Activated gamma-delta T cell treated with anti-CD3 and anti-CD28 coated beads, Interleukin-2, amount 50 U/mL, for 16 hours (primary cell): ENCODE measurements around the gene TIPIN.
A peak's percentile ranks its signal among the peaks of the same experiment; 100 is the strongest.

Experiments used
- DNase-seq: peaks from one replicate; pipeline ENCODE4 v3.0.0-alpha.2; 2020; ENCODE audit warnings: low read depth

TIPIN gene

GRCh38 chr15:66302489-66303278 is 53.8 kb downstream of the TIPIN start:
- no peak for DNase-seq

DNA sequence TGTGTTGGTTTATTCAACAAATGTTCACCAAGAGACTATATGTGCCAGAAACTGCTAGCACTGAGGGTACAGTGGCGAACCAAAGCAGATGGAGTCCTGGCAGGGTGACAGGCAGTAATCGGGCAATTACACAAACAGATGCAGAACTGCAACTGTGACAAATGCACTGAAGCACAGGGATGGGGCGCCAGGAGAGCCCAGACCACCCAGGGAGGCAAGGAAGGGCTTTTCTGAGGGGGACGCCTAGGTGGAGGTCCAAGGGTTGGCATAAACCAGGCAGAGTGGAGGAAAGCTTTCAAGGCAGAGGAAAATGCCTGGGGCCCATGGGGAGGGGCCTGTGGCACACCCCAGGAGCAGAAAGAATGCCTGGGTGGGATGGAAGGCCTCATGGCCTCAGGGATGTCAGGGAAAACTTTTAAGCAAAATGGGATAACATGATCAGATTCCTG is 57.7 kb downstream of the TIPIN start:
- no peak for DNase-seq

GRCh38 chr15:66296186-66296585 is 60.3 kb downstream of the TIPIN start:
- no peak for DNase-seq

DNA sequence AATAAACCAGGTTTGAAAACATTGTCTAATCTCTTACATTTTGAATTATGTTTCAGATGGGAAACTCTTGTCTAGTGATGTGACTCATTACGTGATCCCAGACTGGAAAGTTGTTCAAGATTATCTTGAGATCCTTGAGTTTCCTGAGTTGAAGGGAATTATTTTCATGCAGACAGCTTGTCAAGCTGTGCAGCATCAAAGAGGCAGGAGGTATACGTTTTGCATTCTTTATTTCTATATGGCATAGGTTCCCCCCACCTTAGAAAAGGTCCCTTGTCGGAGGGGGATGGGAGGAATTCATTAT is 61.6 kb downstream of the TIPIN start:
- DNase-seq: no peak

DNA sequence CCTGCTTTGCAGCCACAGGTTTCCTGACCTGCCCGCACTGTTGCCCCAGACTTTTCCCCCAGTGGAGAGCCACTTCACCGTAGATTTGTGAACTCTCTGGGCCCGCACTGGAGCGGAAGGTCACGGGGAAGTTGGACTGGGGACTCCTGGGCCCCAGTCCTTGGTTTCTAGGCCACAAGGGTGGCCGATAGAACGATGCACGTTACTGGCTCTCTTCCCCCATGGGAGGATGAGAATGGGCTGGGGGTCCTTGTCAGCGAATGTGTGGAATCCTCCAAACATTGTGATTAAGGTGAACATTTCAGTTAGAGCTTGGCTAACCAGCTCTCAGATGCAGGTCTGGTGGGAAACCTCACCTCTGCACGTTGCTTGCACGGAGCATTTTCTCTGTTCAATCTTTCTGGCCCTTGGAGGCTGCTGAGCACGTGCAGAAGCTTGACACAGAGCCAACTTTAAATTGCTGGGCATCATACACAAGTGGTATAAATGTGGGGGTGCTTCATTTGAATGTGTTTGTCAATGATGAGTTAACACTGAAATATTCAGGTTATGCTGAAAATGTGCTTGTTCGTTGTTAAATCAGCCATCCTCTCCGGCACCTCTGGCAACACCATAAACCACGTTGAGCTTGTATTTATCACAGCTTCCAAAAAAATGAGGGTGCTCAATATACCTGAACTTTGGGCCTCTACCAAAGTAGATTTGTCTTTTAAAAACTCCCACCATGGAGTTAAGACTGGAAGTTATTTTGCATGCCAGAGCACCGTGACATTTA is 62.1 kb downstream of the TIPIN start:
- DNase-seq: no peak

DNA sequence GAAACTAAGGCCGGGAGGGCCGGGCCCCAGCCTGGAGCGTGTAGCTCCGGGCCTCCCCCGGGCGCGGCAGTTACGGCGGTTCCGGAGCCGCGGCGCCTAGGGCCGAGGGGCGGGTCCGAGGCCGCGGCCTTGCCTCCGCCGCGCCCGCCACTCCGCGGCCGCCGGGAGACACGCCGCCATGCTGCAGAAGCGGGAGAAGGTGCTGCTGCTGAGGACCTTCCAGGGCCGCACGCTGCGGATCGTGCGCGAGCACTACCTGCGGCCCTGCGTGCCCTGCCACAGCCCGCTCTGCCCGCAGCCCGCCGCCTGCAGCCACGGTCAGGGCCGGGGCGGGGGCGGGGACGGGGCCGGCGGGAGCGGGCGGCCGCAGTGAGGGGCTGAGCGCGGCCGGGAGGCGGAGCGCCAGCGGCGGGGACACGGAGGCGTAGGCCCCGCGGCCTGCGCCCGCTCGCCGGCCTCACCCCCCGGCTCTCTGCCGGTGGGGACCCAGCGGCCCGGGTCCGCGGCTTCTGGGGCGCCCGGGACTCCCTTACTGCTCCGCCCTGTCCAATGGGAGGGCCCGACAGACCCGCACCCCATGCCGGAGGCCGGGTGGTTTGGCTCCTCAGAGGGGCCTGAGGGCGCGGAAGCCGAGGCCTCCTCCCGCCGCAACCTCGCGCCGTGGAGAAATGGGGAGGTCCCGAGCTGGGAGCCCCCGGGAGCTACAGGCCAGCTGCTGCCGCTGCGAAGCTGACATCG is 62.9 kb downstream of the TIPIN start, which contains the start of gene DIS3L:
Gene DIS3L (plus strand): TSS at position 150 of the 738 bp plus-strand sequence. CDS start 29 bp downstream, at position 179.
- DNase-seq: peak; percentile 40

DNA sequence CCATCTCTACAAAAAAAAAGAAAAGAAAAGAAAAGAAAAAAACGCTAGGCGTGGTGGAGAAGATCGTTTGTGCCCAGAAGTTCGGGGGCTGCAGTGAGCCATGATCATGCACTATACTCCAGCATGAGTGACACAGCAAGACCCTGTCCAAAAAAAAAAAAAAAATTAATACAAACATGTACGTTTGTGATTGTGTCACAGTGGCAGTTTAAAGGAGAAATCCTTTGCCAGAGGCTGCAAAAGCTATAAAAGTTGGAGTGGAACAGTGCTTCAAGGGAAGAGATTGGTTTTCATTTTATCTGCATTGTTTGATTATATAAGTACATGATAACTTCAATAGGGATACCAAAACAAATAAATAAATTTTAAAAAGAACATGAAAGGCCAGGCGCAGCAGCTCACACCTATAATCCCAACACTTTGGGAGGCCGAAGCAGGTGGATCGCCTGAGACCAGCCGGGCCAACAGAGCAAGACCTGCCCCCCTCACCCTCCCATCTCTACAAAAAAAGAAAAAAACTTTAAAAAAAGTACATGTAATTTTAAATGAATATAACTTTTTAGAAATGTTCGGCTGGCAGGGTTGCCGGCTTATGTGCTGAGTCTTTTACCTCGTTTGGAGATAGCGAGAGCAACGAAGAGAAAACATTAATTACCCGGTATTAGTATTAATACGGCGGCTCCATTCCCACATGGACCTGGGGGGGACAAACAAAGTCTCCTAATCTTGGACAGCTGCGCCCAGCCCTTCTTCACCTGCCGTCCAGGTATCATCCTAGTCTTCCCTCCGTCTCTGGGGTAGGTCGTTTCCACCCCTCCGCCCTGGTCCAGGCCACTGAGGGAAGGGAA is 63.7 kb downstream of the TIPIN start:
- DNase-seq: no peak

GRCh38 chr15:66291816-66292570 is 64.5 kb downstream of the TIPIN start:
- DNase-seq: no peak

DNA sequence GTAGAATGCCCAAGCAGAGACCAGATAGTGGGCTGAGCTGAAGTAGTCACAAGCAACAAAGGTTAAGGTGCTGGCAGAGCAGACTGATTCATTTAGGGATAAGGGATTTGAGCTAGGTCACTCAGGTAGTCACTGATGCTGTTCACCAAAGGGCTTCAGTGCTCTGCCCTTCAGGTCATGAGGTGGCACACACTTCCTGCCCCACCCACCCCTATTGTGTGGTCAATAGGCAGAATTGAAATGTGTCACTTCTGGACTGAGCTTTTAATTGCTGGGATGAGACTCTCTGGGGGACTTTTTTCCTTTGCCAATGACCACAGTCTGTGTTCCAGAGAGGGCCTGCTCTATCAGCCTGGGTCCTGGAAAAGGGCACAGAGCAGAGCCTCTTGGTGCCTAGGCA is 66.0 kb downstream of the TIPIN start:
- DNase-seq: no peak

DNA sequence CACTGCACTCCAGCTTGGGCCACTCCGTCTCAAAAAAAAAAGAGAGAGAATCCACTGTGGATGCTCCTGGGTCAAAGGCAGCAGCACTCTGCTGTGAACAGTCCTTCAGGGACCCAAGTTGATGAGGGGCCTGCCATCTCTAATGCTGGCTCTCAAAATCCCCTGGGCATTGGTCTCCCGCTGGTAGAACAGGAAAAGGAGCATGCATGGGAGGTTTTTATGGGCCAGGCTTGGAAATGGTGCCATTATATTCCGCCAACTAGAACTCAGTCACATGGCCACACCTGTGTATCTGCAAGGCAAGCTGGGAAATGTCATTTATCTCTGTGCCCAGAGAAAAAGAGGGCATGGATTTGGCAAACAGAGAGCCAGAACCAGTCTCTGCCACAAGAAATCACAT is 66.5 kb downstream of the TIPIN start:
- DNase-seq: no peak

DNA sequence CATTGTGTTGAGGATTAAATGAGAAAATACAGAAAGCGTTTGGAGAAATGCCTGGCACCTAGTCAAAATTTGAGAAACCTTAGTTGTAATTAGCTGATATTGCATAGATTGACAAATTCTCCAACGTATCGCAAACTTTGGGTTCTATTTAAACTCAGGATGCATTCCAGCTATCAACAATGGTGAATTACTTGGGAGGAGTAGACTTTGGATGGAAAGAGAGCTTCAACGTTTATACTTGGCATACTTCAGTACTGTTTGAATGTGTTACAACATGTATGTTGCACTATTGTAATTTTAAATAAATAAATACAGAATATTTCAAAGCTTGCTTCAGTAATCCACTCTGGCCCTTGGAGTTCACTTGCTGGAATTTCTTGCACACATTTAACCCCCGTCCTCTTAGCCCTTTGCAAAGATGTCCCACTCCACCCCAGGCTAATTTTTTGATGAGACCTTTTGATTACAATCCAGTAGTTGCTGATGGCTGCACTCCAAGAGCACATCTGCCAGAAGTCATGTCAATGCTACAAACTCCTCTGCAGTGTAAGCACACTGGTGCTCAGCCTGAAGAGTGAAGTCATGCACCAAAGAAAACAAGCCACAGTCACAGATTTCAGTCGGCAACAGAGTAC is 67.8 kb downstream of the TIPIN start:
- no peak for DNase-seq

DNA sequence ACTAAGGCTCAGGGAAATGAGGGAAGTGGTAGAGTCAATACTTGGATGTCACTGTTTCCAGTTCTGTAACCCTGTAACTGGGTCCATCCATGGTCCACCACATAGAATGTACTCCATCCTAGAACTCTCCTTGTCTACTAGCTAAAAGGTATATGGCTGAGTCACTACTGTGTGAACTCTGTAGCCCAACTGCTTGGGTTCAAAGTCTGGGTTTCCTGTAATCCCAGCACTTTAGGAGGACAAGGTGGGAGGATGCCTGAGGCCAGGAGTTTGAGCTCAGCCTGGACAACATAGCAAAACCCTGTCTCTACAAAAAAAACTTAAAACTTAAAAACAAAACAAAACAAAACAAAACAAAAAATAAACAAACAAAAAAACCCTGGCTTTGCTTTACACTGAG is 68.4 kb downstream of the TIPIN start:
- DNase-seq: no peak

GRCh38 chr15:66287461-66288057 is 68.9 kb downstream of the TIPIN start:
- DNase-seq: no peak
